HCT116 (cell line): ENCODE results near the gene NFASC. TPM values are rescaled to one million over a fixed set of nuclear protein-coding genes. Genes with fewer than 3 reads are reported as not detected.

Experiments
- ATAC-seq: fragments of 200-7000 bp; cut with Tn5 transposase; 2 replicates; pipeline ENCODE4 v1.9.1; 2020; ENCODE audit warnings: mild to moderate bottlenecking, moderate library complexity
- BruUV-seq: library from RNA; stranded (reverse); fragments of 400-500 nt; replicated peaks from 2 replicates; lab custom pipeline; 2021; lab: Mats Ljungman, UMichigan
- CTCF ChIA-PET: fragments of 300-600 bp; sonication (Branson Sonifier 250); formaldehyde crosslinking; loops from one replicate; lab custom pipeline; 2021; ENCODE audit warnings: antibody characterized with exemption; lab: Charles Lee
- POLR2A ChIA-PET: fragments of 300-600, 350-600 bp; sonication (Branson Sonifier 250); formaldehyde crosslinking; loops from one replicate; lab custom pipeline; 2021; ENCODE audit warnings: antibody characterized with exemption; lab: Charles Lee
- RAD21 ChIA-PET, 2 experiments: fragments of 300-600 bp; sonication (Branson Sonifier 250); formaldehyde crosslinking; loops; one replicate each; lab custom pipeline; 2023; ENCODE audit warnings: low total read pairs in 2 of 2; ENCODE audit not compliant: uncharacterized antibody in 2 of 2, unreplicated experiment in 2 of 2, low non-redundant PET in 1 of 2; lab: Charles Lee
- DNase-seq: peaks from one replicate; pipeline ENCODE4 v3.0.0-alpha.2; 2010; ENCODE audit warnings: low read depth, low spot score
- H2AFZ ChIP-seq: fragments of 200-600 bp; shearing (Covaris generic), sonication (generic); 2 replicates; pipeline ENCODE4 v1.6.1; 2017; ENCODE audit warnings: low read depth, mixed run types, mixed read lengths, antibody characterized with exemption, low read length; ENCODE audit not compliant: poor library complexity, severe bottlenecking
- H3K27ac ChIP-seq: 2 replicates; pipeline ENCODE4 v1.5.1; 2012; ENCODE audit warnings: low read depth, low read length
- H3K27me3 ChIP-seq: fragments of 200-600 bp; sonication (generic); 2 replicates; pipeline ENCODE4 v1.6.1; 2016; ENCODE audit warnings: mixed run types, low read length, mixed read lengths; ENCODE audit not compliant: insufficient read depth
- H3K36me3 ChIP-seq, 2 experiments: fragments of 200-500 bp in 1 of 2; fragments of 200-600 bp in 1 of 2; sonication (Bioruptor generic) in 1 of 2; sonication (generic) in 1 of 2; 2 replicates each; pipeline versions ENCODE4 v1.5.1 to v1.6.1; 2014 to 2016; ENCODE audit warnings: low read length in 2 of 2, inconsistent platforms in 1 of 2, mixed read lengths in 1 of 2, mixed run types in 1 of 2; ENCODE audit not compliant: insufficient read depth in 2 of 2, control insufficient read depth in 1 of 2
- H3K4me1 ChIP-seq, 2 experiments: fragments of 200-600 bp in 1 of 2; sonication (generic) in 1 of 2; 2 replicates each; pipeline versions ENCODE4 v1.5.1 to v1.6.1; 2012 to 2017; ENCODE audit warnings: low read length in 2 of 2, inconsistent platforms in 1 of 2, mild to moderate bottlenecking in 1 of 2, mixed read lengths in 1 of 2, mixed run types in 1 of 2, moderate library complexity in 1 of 2; ENCODE audit not compliant: insufficient read depth in 2 of 2, control insufficient read depth in 1 of 2
- H3K4me2 ChIP-seq: fragments of 200-600 bp; sonication (generic); 2 replicates; pipeline ENCODE4 v1.6.1; 2017; ENCODE audit warnings: mixed run types, low read length, mixed read lengths
- H3K4me3 ChIP-seq, 2 experiments: fragments of 200-600 bp in 1 of 2; sonication (generic) in 1 of 2; replicated peaks in 1 of 2; 2 replicates each; pipeline ENCODE4 v1.5.1; 2011 to 2016; ENCODE audit warnings: low read length in 2 of 2, control low read depth in 1 of 2, low read depth in 1 of 2, mild to moderate bottlenecking in 1 of 2, mixed read lengths in 1 of 2, mixed run types in 1 of 2
- H3K79me2 ChIP-seq: fragments of 200-600 bp; sonication (generic); 2 replicates; pipeline ENCODE4 v1.6.1; 2017; ENCODE audit warnings: mild to moderate bottlenecking, mixed run types, low read length, moderate library complexity, mixed read lengths; ENCODE audit not compliant: insufficient read depth
- H3K9ac ChIP-seq: fragments of 200-600 bp; sonication (generic); 2 replicates; pipeline ENCODE4 v1.6.1; 2016; ENCODE audit warnings: low read length, mixed read lengths
- H3K9me2 ChIP-seq: fragments of 200-600 bp; sonication (generic), shearing (Covaris generic); 2 replicates; pipeline ENCODE4 v1.6.1; 2017; ENCODE audit warnings: mixed run types, mild to moderate bottlenecking, moderate library complexity; ENCODE audit not compliant: insufficient read depth
- H3K9me3 ChIP-seq, 2 experiments: fragments of 200-500 bp in 1 of 2; fragments of 200-600 bp in 1 of 2; sonication (Bioruptor generic) in 1 of 2; sonication (generic) in 1 of 2; 2 replicates each; pipeline ENCODE4 v1.6.1; 2014 to 2017; ENCODE audit warnings: low read length in 2 of 2, mixed read lengths in 2 of 2, inconsistent platforms in 1 of 2, low read depth in 1 of 2, mild to moderate bottlenecking in 1 of 2, mixed run types in 1 of 2, moderate library complexity in 1 of 2; ENCODE audit not compliant: control insufficient read depth in 1 of 2, insufficient read depth in 1 of 2
- H4K20me1 ChIP-seq: fragments of 200-600 bp; sonication (generic), shearing (Covaris generic); 2 replicates; pipeline ENCODE4 v1.6.1; 2017; ENCODE audit warnings: mixed run types, mild to moderate bottlenecking, moderate library complexity; ENCODE audit not compliant: insufficient read depth
- ATF3 ChIP-seq: IDR thresholded peaks from 2 replicates; pipeline ENCODE4 v1.6.1; 2012
- CBX3 ChIP-seq: IDR thresholded peaks from 2 replicates; pipeline ENCODE4 v1.6.1; 2012; ENCODE audit warnings: low read depth
- CTCF ChIP-seq, 3 experiments: fragments of 200-600 bp in 1 of 3; sonication (generic) in 1 of 3; IDR thresholded peaks in 2 of 3; conservative IDR thresholded peaks in 1 of 3; 2 replicates each; pipeline ENCODE4 v1.5.1; 2012 to 2017; ENCODE audit warnings: low read depth in 2 of 3, low read length in 2 of 3, antibody characterized with exemption in 1 of 3, borderline replicate concordance in 1 of 3, control low read depth in 1 of 3, mild to moderate bottlenecking in 1 of 3, mixed read lengths in 1 of 3, mixed run types in 1 of 3, moderate library complexity in 1 of 3; ENCODE audit not compliant: insufficient read depth in 1 of 3
- ELF1 ChIP-seq: IDR thresholded peaks from 2 replicates; pipeline ENCODE4 v1.6.1; 2012; ENCODE audit warnings: low read depth, borderline replicate concordance
- EZH2 ChIP-seq: fragments of 200-600 bp; sonication (generic); IDR thresholded peaks from 2 replicates; pipeline ENCODE4 v1.6.1; 2017; ENCODE audit warnings: antibody characterized with exemption, mixed run types
- FOSL1 ChIP-seq: IDR thresholded peaks from 2 replicates; pipeline ENCODE4 v1.6.1; 2012; ENCODE audit warnings: low read depth
- JUND ChIP-seq: IDR thresholded peaks from 2 replicates; pipeline ENCODE4 v1.6.1; 2012
- POLR2A ChIP-seq: IDR thresholded peaks from 2 replicates; pipeline ENCODE4 v1.7.0; 2011; ENCODE audit warnings: borderline replicate concordance; ENCODE audit not compliant: insufficient read depth, insufficient read length; ENCODE audit errors: extremely low read depth
- POLR2AphosphoS5 ChIP-seq: IDR thresholded peaks from 2 replicates; pipeline ENCODE4 v1.6.1; 2011; ENCODE audit warnings: mild to moderate bottlenecking, low read depth, low read length, moderate library complexity
- SIN3A ChIP-seq: IDR thresholded peaks from 2 replicates; pipeline ENCODE4 v1.6.1; 2012; ENCODE audit warnings: low read depth
- SP1 ChIP-seq: IDR thresholded peaks from 2 replicates; pipeline ENCODE4 v1.6.1; 2012; ENCODE audit warnings: low read depth
- SRF ChIP-seq: IDR thresholded peaks from 2 replicates; pipeline ENCODE4 v1.6.1; 2012; ENCODE audit warnings: low read depth
- YY1 ChIP-seq: IDR thresholded peaks from 2 replicates; pipeline ENCODE4 v1.6.1; 2011; ENCODE audit warnings: low read length, low read depth, moderate library complexity, mild to moderate bottlenecking; ENCODE audit not compliant: insufficient replicate concordance; ENCODE audit errors: extremely low read depth
- ZFX ChIP-seq: fragments of 450-650 bp; IDR thresholded peaks from 2 replicates; pipeline ENCODE4 v1.6.1; 2017
- ZNF274 ChIP-seq: fragments of 200-500 bp; sonication (Bioruptor generic); IDR thresholded peaks from 2 replicates; pipeline ENCODE4 v1.6.1; 2014; ENCODE audit warnings: mild to moderate bottlenecking, low read depth, low read length, inconsistent platforms
- intact Hi-C: fragments of 100-400 bp; cut with micrococcal nuclease; formaldehyde crosslinking; loops from 2 replicates; pipeline ENCODE4 v1.10.0; 2022
- total RNA-seq: library from RNA; stranded (reverse); gene quantifications from one replicate; pipeline ENCODE4 v1.2.1, GENCODE V29; 2021; ENCODE audit not compliant: unreplicated experiment
- TF ChIP-seq, protein P1 (sequence below): IDR thresholded peaks from 2 replicates; pipeline ENCODE4 v1.6.1; 2012
- TF ChIP-seq, protein P2 (sequence below): IDR thresholded peaks from 2 replicates; pipeline ENCODE4 v1.6.1; 2011; ENCODE audit warnings: mild to moderate bottlenecking, low read length, moderate library complexity; ENCODE audit not compliant: insufficient replicate concordance; ENCODE audit errors: extremely low read depth
- TF ChIP-seq, protein P3 (sequence below): IDR thresholded peaks from 2 replicates; pipeline ENCODE4 v1.6.1; 2012; ENCODE audit warnings: low read depth

The NFASC gene
- total RNA-seq, 1 experiment from 2014 or later, result 0.57 TPM

DNA sequence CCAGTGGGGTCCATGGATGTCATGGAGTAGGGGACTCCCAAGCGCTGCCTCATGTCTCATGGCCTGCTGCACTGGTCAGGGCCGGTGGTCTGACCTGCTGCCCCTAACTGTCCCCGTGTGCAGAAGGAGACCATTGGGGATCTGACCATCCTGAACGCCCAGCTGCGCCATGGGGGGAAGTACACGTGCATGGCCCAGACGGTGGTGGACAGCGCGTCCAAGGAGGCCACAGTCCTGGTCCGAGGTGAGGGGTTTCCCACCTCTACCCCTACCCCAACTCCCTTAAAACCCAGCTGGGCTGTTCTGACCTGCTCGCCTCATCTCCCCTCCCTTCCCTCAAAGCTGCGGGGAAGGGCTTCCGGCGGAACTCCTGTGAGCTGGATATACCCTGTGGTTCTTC, 195.0 kb downstream of the NFASC start:
- no peak overlapping the region for H2AFZ ChIP-seq
- no peaks in the 10 kb centered on the region for H3K79me2 ChIP-seq
- H4K20me1 ChIP-seq, result no peaks in the 10 kb centered on the region
- no peaks in the 10 kb centered on the region for H3K36me3 ChIP-seq
- POLR2A ChIA-PET, result no interaction called here
- no TSS peak for BruUV-seq
- no peak overlapping the region for H3K4me3 ChIP-seq
- no peaks in the 10 kb centered on the region for H3K9me3 ChIP-seq
- no peak overlapping the region for H3K4me2 ChIP-seq
- ATAC-seq (no peak), DNase-seq (no peak)
- no peaks in the 10 kb centered on the region; a peak in 1 of 4 replicates for H3K4me1 ChIP-seq
- no peak overlapping the region for H3K27ac ChIP-seq
- TF ChIP-seq CTCF (IDR thresholded peaks at IDR 0.05 in 2 of 3, conservative IDR thresholded peaks at IDR 0.05 in 1 of 3; ENCODE audit: borderline replicate concordance in 1 of 3, insufficient read depth in 1 of 3, low read depth in 2 of 3, low read length in 2 of 3) (no peak), FOSL1 (no peak), ELF1 (no peak), YY1 (no peak), SIN3A (no peak), POLR2AphosphoS5 (no peak), POLR2A (no peak), JUND (no peak), SRF (no peak), CBX3 (no peak), EZH2 (no peak), SP1 (no peak), ZNF274 (no peak), ATF3 (no peak), ZFX (no peak)
- TF ChIP-seq, protein P1, sequence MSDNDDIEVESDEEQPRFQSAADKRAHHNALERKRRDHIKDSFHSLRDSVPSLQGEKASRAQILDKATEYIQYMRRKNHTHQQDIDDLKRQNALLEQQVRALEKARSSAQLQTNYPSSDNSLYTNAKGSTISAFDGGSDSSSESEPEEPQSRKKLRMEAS, result no peak
- TF ChIP-seq, protein P2, sequence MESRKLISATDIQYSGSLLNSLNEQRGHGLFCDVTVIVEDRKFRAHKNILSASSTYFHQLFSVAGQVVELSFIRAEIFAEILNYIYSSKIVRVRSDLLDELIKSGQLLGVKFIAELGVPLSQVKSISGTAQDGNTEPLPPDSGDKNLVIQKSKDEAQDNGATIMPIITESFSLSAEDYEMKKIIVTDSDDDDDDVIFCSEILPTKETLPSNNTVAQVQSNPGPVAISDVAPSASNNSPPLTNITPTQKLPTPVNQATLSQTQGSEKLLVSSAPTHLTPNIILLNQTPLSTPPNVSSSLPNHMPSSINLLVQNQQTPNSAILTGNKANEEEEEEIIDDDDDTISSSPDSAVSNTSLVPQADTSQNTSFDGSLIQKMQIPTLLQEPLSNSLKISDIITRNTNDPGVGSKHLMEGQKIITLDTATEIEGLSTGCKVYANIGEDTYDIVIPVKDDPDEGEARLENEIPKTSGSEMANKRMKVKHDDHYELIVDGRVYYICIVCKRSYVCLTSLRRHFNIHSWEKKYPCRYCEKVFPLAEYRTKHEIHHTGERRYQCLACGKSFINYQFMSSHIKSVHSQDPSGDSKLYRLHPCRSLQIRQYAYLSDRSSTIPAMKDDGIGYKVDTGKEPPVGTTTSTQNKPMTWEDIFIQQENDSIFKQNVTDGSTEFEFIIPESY, result no peak
- TF ChIP-seq, protein P3, sequence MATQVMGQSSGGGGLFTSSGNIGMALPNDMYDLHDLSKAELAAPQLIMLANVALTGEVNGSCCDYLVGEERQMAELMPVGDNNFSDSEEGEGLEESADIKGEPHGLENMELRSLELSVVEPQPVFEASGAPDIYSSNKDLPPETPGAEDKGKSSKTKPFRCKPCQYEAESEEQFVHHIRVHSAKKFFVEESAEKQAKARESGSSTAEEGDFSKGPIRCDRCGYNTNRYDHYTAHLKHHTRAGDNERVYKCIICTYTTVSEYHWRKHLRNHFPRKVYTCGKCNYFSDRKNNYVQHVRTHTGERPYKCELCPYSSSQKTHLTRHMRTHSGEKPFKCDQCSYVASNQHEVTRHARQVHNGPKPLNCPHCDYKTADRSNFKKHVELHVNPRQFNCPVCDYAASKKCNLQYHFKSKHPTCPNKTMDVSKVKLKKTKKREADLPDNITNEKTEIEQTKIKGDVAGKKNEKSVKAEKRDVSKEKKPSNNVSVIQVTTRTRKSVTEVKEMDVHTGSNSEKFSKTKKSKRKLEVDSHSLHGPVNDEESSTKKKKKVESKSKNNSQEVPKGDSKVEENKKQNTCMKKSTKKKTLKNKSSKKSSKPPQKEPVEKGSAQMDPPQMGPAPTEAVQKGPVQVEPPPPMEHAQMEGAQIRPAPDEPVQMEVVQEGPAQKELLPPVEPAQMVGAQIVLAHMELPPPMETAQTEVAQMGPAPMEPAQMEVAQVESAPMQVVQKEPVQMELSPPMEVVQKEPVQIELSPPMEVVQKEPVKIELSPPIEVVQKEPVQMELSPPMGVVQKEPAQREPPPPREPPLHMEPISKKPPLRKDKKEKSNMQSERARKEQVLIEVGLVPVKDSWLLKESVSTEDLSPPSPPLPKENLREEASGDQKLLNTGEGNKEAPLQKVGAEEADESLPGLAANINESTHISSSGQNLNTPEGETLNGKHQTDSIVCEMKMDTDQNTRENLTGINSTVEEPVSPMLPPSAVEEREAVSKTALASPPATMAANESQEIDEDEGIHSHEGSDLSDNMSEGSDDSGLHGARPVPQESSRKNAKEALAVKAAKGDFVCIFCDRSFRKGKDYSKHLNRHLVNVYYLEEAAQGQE, result no peak
- TF ChIP-seq, all 23 proteins: peak for 0
- intact Hi-C loops, result no loop called here
- no peak overlapping the region for H3K9ac ChIP-seq
- RAD21 ChIA-PET, result interaction anchor here (1.1 to 1.3 kb wide), 2 partner anchors 76 kb away, joined by 6 to 8 read pairs; no protein-coding TSS in a partner anchor
- CTCF ChIA-PET, result interaction anchor here (0.8 to 2.2 kb wide), 5 partner anchors 11 to 258 kb away, joined by 3 to 14 read pairs (median 4); no protein-coding TSS in a partner anchor
- H3K9me2 ChIP-seq, result no peaks in the 10 kb centered on the region
- H3K27me3 ChIP-seq, result no peaks in the 10 kb centered on the region
